T1000 (cell line): ENCODE measurements around the gene CCSER2.
"Not testable (repeated sequence)": the region's sequence is repeated elsewhere in the genome, so short reads cannot be mapped to it uniquely, and the experiment has no call there.

Experiments
- DNase-seq: peaks from one replicate; lab custom pipeline; 2025; ENCODE audit warnings: mixed read lengths; lab: John Stamatoyannopoulos, UW

Gene CCSER2, protein sequence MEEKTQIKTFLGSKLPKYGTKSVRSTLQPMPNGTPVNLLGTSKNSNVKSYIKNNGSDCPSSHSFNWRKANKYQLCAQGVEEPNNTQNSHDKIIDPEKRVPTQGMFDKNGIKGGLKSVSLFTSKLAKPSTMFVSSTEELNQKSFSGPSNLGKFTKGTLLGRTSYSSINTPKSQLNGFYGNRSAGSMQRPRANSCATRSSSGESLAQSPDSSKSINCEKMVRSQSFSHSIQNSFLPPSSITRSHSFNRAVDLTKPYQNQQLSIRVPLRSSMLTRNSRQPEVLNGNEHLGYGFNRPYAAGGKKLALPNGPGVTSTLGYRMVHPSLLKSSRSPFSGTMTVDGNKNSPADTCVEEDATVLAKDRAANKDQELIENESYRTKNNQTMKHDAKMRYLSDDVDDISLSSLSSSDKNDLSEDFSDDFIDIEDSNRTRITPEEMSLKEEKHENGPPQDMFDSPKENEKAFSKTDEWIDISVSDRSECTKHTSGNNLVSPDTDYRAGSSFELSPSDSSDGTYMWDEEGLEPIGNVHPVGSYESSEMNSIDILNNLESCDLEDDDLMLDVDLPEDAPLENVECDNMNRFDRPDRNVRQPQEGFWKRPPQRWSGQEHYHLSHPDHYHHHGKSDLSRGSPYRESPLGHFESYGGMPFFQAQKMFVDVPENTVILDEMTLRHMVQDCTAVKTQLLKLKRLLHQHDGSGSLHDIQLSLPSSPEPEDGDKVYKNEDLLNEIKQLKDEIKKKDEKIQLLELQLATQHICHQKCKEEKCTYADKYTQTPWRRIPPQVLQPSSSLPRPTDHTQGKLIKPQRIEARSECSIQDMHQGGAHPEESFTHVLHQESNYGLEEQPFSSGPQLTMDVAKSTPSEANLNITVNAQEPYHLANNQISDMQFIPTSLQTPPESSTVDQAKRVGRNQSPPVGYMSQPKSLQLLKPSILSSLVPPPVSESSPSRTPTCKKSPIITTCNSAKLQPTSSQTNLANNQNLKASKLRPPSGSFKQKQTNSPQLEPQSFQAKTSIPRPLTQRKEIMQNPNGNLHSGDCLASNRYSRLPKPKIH

DNA sequence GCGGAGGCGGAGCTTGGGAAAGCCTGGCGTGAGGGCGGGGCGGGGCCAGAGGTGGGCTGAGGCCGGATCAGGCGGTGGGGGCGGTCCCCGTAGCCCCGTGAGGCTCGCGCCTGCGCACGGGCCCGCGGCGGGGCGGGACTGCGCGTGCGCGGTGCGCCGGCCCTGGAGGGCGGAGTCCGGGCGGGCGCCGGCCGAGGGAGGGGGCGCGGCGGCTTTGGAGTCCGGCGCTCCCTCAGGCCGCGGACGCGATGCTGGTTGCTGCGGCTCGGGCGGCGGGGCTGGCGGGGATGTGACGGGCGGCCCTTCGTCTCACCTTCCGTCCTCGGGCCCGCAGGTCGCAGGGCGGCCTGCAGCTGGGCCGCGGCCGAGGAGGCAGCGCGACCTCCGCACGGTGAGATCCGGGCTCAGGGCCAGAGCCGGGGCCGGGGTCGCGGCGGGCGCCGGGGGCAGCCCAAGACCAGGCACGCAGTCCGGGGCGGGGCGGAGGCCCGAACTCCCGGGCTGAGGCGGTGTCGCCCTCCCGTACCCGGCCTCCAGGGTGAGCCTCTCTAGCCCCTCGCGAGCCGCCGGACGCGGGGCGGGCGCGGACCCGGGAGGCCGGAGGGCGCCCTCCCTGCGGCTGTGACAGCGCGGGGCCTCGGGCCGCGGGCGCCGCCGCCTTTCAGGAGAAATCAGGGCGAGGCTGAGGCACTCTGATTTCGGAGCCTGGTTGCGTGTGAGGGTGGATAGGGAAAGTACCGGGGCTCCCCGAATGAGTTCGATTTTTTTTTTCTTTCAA lies at the start of gene CCSER2:
Gene CCSER2 (plus strand): TSS at position 172 of the 778 bp plus-strand sequence. CDS start 42,464 bp downstream, outside the sequence.
- peak; percentile 97 for DNase-seq

DNA sequence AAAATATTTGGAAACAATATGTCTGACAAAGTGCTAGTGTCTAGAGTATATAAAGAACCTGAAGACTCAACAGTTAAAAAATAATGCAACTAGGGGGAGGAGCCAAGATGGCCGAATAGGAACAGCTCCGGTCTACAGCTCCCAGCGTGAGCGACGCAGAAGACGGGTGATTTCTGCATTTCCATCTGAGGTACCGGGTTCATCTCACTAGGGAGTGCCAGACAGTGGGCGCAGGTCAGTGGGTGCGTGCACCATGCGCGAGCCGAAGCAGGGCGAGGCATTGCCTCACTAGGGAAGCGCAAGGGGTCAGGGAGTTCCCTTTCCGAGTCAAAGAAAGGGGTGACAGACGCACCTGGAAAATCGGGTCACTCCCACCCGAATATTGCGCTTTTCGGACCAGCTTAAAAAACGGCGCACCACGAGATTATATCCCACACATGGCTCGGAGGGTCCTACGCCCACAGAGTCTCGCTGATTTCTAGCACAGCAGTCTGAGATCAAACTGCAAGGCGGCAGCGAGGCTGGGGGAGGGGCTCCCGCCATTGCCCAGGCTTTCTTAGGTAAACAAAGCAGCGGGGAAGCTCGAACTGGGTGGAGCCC lies 48.4 kb upstream of the CCSER2 start:
- not testable (repeated sequence) for DNase-seq

DNA sequence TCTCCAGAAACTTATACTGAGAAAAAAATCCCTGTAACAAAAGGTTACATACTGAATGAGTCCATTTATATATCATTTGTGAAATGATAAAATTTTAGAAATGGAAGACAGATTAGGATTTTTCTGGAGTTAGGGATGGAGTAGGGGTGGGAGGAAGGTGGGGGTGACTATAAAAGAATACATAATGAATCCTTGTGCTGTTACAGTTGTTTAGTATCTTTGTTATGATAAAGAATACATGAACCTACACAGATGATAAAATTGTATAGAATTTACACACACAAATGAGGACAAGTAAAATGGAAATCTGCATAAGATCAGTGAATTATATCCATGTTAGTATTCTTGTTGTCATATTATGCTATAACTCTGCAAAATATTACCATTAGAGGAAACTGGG lies 41.7 kb upstream of the CCSER2 start:
- DNase-seq, result no peak

DNA sequence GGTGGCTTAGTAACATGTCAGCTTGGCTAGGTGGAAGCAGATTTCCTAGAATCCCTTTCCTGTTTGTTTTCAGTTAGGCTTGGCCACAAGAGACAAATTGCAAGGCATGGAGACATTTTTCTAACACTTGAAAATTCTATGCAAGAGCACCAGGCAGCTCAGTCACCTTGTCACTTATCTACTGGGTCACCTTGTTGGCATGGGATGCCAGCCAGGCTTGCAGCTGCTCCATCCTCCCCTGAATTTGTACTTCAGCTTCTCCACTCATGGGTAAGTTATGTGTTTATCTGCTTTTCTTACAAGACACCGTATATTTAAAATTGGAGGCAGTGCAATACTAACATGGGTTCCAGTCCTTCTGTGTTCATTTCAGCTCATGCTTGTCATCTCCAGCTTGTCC lies 40.2 kb upstream of the CCSER2 start:
- DNase-seq, result no peak

DNA sequence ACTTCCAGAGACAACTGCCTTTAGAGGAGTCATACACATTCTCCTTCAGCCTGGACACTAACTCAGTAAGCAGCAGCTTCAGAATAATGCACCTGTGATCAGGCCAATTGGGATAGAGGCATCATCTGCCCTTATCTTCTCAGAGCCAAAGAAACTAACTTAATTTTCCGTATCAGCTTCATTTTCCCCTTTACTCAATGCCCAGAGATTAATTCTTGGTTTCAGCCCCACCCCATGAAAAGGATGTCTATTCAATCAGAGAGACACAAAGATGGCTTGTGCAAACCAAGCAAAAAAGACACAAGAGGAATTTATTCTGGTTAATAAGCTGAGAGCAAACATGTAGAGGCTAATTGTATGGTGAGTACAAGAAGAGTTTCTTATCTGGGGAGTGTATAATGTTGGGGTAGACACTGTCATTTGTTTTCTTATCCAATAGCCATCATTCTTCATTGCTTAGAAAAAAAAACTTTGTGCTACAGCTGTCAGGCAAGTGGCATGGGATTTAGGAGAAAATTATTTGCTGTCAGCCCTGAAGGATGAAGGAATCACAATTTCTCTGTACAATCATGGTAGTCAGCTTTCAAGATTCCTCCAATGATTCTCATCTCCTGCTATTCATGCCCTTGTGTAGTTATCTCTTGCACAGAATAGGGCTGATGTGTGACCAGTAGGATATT lies 38.7 kb upstream of the CCSER2 start:
- no peak for DNase-seq

DNA sequence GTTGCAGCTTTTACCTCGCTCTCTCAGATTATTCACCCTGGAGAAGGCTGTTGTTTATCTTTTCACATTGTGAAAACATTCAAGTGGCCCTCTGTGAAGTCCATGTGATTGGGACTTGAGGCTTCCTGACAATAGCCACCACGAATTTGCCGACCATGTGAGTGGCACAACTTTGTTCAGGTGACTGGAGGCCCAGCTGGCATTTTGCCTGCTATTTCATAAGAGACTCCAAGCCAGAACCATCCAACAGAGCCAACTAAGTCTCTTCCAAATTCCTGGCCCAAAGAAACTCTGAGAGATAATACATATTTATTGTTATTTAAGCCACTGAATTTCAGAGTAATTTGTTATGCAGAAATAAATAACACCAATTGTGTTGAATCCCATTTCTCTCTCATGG lies 38.2 kb upstream of the CCSER2 start:
- DNase-seq, result no peak

DNA sequence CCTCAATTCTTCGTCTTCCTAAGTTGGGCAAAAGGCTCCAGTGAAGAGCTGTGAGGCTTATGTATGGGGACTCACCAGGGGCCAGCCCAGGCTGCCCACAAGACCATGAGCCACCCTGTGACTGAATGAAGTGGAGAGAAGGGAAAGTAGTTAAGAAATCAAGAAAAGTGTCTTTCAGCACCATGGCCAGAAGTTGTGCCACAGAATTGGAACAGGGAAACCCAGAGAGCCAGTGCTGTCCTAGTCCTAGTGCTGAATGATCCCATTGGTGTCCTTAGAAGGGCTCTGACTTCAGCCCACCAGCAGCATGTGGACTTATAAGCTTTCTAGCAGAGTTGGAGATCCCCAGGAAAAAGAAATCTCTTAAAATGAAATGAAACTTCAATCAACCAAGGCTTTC lies 37.0 kb upstream of the CCSER2 start:
- DNase-seq, result peak; percentile 14

DNA sequence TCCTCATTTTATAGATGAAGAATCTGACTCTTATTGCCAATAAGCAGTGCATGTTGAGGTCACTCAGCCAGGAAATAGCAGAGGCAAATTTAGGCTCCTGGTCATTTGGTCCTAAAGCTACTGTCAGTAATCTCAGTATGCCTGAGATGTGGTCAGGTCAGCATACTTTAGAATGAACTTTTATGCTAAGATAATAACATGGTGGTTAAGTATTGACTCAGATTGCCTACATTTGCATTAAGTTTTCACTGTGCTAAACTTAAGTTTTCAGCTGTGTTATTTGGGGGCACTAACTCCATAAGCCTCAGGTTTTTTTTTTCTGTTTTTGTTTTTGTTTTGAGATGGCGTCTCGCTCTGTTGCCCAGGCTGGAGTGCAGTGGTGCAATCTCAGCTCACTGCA lies 35.9 kb upstream of the CCSER2 start:
- no peak for DNase-seq

DNA sequence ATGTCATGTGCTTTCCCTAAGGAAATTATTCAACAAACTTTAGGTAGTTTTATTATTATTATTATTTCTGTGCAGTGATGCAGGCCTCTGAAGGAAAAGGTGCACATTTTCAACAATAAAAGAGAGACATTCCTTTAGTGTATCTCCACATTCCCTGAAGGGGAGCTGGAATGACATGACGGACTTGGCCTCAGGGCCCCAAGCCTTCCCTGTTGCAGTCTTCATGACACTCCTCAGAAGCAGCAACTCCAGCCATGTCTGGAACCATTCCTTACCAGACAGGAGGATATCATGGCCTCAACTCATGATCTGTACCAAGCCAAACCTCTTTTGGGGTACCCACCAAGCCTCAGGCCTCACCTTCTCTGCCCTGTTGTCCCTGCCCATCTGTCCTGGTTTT lies 35.2 kb upstream of the CCSER2 start:
- DNase-seq, result no peak

DNA sequence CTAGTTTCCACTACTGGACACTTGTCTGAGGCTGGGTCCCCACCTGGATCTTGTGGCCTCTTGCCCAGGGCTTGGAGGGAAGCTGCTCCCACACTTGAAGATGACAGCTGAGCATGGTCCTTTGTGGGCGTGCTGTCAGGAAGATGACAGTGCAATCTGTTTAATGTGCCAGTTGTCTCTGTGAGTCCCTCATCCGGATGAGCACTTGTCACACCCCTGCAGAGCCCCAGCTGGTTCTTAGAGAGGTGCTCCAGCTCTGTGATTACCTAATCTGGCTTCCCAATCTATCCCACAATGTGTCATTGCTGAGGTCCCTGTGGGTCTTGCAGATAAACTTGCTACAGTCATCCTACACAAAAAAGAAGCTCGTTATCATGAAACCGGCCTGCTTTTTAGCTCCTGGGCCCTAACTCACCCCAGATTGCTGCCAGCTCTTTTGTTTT lies 34.8 kb upstream of the CCSER2 start:
- no peak for DNase-seq

DNA sequence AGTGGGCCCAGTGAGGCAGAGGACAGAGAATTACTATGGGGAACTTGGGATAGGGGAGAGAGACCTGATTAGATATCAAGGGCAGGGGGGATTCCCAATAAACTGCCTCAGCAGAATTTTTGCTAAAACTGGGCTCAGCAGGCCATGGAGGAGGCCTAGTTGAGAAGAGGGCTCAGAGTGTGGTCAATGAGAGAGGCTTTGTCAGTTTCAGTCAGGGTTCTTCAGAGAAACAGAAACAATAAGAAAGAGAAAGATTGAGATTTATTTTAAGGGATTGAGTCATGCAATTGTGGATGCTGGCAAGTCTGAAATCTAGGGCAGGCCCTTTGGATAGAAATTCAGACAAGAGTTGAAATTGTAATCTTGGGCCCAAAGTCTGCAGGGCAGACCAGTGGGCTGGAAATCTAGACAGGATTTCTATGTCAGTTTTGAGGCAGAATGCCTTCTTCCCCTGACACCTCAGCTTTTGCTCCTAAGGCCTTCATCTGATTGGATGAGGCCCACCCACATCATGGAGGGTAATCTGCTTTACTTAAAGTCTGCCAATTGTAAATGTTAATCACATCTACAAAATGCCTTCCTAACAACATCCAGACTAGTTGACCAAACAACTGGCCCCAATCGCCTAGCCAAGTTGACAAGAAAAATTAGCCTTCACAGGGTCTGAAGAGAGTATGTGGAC lies 33.5 kb upstream of the CCSER2 start:
- DNase-seq, result no peak

DNA sequence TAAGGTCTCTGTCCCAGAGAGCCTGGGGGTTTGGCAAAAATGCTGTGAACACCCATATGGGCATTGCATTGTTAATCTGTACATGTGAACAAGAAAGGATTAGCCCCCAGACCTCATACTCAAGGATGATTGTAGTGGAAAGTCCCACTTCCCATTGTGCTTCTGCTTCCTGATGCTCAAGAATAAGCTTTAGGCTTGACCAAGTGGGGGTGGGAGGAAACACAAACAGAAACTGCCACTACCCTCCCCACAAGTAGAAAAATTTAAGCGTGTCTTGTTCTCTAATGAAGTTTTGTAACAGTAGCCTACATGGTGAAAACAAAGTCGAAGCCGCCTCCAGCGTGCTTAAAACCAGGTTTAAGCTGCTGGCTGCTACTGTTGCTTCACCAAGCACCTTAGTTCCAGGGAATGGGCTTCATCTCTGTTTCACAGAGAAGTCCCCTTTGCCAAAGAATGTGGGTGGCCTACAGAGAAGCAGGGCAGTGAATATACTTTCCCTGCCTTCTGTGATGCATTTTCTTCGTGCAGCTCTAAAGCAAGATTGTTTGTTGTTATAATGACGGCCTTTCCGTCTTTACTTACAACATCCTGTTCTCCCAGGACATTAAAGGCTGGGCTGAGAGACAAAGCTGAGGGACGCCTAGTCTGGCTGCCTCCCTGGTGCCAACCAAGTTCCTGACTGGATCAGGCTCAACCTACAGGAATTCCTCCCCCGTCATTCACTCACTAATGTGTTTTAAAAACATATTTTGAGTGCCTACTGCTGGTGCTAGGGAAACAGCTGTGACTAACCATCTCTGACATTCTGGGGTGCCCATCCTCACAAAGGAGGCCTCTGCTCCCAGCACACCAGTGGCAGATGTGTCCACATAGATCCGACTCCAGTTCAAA lies 32.1 kb upstream of the CCSER2 start:
- DNase-seq, result peak; percentile 67

DNA sequence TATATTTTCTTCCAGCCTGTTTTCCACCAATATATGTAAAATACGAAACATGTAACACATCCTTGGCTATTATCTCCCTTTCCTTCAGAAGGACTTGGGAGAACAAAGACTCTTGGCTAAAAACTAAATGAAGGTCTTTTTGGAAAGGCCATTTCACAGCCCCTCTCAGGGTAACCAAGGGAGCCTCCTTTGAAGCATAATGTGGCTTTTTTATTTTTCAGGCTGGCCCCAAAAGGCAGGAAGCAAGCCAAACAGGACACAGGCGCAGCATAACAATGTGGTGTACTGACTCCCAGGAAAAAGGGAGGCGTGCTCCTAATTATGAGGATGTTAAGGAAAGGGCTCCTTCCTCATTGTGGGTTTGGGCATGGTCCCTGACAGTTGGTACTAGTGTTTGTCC lies 30.3 kb upstream of the CCSER2 start:
- DNase-seq, result no peak

DNA sequence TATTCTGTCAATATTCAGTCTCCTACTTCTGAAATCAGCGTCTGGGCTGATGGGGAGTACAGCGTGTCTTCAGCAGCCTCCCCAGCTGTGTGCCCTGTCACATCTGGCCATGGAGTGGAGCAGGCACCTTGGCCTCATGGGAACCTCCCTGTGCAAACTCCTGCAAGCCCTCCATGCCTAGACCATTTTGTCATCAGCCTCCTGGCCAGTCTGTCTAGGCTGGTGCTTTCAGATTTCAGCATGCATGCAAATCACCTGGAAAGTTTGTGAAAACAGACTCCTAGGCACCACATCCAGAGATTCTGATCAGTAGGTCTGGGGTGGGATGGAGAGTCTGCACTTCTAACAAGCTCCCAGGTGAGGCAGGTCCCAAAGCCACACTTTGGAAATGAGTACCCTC lies 26.2 kb upstream of the CCSER2 start:
- no peak for DNase-seq

DNA sequence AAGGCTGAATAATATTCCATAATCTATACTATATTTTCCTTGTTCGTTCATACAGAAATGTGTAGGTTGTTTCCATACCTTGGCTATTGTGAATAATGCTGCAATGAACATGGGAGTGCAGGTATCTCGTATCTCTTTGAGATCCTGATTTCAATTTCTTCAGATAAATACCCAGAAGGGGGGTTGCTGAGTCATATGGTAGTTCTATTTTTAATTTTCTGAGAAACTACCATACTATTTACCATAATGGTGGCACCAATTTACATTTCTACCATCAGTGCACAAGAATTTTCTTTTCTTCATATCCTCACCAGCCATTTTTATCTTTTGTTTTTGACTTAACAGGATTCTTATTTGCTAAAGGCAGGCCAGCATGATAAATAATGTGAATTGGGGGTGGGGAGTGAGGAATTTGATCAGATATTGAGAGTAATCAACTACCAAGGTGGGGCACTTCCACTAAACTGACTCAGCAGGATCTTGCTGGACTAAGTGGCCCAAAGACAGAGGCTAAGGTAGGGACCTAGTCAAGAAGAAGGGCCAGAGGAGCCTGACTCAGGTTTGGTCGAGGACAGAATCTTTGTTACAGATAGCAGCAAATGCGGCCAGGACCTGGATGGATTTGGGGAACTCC lies 21.5 kb upstream of the CCSER2 start:
- no peak for DNase-seq

DNA sequence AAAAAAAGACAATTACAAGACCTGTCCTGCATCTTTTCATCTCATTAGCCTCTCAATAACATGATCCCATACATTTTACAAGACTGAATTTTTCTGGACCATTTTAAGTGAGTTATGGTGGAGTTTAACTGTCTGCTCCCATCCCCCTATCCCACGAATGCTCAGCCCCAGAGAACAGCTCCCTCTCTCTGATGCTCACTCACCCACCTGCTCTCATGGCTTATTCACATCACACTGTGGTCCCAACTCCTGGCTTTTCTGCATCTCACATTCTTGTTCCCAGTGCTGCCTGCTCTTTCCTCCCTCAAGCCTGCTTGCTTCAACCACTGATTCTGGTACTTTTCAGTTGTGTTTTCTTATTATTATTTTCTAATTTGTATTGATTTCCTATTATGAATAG lies 20.4 kb upstream of the CCSER2 start:
- no peak for DNase-seq

DNA sequence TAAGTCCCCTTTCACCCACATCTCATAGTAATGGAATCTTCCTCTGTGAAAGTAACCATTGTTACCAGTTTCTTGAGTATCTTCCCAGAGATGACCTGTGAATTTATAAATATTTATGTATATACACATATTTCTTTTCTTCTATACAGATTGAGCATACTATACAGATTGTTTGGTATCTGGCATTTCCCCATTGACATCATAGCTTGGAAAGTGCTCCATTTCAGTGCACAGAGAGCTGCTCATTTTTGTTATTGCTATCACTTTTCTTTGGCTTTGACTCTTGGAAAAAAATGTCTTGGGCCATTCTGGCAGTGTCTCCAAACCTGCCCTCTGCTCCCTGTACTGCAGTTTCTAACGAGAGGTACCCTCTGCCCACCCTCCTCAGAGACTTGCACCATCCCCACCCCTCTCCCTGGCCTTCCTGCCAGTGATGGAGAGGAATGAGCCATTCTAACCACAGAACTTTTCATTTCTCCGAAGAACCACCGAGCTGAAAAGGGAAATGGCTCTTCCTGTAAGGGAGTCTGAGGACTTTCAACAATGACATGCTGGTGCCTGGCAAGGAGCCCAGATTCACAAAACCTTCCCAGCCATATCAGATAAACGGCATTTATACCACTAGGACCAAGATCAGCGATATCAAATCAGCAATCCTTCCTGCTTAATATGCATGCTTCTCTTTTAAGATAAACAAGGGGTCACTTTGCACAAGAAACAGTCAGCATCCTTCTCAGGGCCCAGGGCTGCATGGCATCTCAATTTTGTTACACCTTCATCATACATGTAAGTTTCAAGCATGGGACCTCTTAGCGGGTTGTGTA lies 19.7 kb upstream of the CCSER2 start:
- peak; percentile 35 for DNase-seq

DNA sequence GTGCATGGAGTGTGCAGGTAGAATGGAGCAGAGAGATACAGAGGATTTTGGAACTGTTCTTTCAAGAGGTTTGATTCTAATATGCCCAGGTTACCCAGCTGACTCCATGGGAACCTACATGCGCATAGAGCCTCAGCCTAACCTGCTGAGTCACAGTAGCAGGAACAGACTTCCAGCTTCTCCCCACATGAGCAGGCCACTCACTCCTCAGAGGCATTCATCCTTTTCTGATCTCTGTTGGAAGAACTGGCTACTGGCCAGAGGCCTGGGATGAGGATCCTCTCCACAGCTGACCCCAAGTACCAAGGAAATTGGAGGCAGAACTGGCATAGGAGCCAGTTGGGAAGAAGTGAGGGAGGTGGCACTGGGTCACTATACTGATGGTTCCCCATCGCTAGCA lies 17.9 kb upstream of the CCSER2 start:
- no peak for DNase-seq
